ENCODE measurements around the gene CALN1.

GRCh38 chr7:71987200-71987767 lies 424.9 kb downstream of the CALN1 start:
- TF ChIP-seq CTCF (IDR thresholded peaks at IDR 0.05; ENCODE audit: poor library complexity, severe bottlenecking) (no peak), EP300 (conservative IDR thresholded peaks at IDR 0.05; ENCODE audit: poor library complexity, severe bottlenecking) (no peak)

Data from neural cell (in vitro differentiated cells).